Measurements from ENCODE around the gene FAR1. TPM values are rescaled to one million over a fixed set of nuclear protein-coding genes. Genes with fewer than 3 reads are reported as not detected.

The FAR1 gene
- polyA plus RNA-seq, 1 of the 3 experiments (the other 2 are of a cell fraction): 29.0 TPM

DNA sequence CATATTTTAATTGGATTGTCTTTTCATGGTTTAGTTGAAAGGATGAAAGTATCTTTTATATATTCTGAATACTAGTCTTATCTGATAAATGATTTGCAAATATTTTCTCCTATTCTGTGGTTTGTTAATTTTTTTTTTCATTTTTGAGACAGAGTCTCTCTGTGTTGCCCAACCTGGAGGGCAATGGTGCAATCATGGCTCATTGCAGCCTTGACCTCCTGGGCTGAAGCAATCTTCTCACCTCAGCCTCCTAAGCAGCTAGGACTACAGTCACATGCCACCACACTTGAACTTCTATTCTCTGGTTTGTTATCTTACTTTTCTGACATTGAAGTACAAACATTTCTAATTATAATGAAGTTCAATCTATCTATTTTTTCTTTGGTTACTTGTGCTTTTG is 30.0 kb upstream of the FAR1 start (continued):
- TF ChIP-seq PBX3 (IDR thresholded peaks at IDR 0.05) (no peak), NFIC (IDR thresholded peaks at IDR 0.05; ENCODE audit: borderline replicate concordance) (no peak), POLR2AphosphoS5 (IDR thresholded peaks at IDR 0.05; ENCODE audit: low read depth, low read length) (no peak), GATA2 (CRISPR knock-in tag; IDR thresholded peaks at IDR 0.05) (no peak), YY1 (IDR thresholded peaks at IDR 0.05; ENCODE audit: low read depth) (no peak), FOXJ3 (CRISPR knock-in tag; IDR thresholded peaks at IDR 0.05) (no peak), NRF1 (IDR thresholded peaks at IDR 0.05; ENCODE audit: low read depth, low read length) (no peak)
- TF ChIP-seq, protein P1, sequence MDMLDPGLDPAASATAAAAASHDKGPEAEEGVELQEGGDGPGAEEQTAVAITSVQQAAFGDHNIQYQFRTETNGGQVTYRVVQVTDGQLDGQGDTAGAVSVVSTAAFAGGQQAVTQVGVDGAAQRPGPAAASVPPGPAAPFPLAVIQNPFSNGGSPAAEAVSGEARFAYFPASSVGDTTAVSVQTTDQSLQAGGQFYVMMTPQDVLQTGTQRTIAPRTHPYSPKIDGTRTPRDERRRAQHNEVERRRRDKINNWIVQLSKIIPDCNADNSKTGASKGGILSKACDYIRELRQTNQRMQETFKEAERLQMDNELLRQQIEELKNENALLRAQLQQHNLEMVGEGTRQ (IDR thresholded peaks at IDR 0.05; ENCODE audit: borderline replicate concordance, low read depth, low read length): no peak

GRCh38 chr11:13644997-13645687 is 23.3 kb upstream of the FAR1 start:
- H4K20me1 ChIP-seq (ENCODE audit: insufficient read depth): no peaks in the 10 kb centered on the region
- H3K36me3 ChIP-seq (replicated peaks in 1 of 2; ENCODE audit: control insufficient read depth in 1 of 2, insufficient read depth in 2 of 2, low read length in 1 of 2): no peaks in the 10 kb centered on the region
- no peaks in the 10 kb centered on the region for H3K79me2 ChIP-seq (ENCODE audit: insufficient read depth)
- ChIA-PET CTCF (interaction anchor here (0.6 kb wide), 1 partner anchor 540 kb away, joined by 3 read pairs; no protein-coding TSS in a partner anchor), POLR2A (no interaction called here)
- H2AFZ ChIP-seq (ENCODE audit: low read depth): no peak overlapping the region
- no peaks in the 10 kb centered on the region for H3K9me3 ChIP-seq
- no peaks in the 10 kb centered on the region for H3K27me3 ChIP-seq (ENCODE audit: insufficient read depth)
- H3K4me3 ChIP-seq (ENCODE audit: low read depth in 2 of 2, low read length in 1 of 2): no peak overlapping the region
- WGBS (ENCODE audit: low lambda C conversion rate): 37% methylated on average over 7 of the region's 7 CpGs
- no peak overlapping the region for H3K4me2 ChIP-seq
- no peaks in the 10 kb centered on the region for H3F3A ChIP-seq (replicated peaks; ENCODE audit: insufficient read depth)
- H3K9ac ChIP-seq: no peak overlapping the region
- no peaks in the 10 kb centered on the region for H3K9me2 ChIP-seq
- no peaks in the 10 kb centered on the region for H3K4me1 ChIP-seq (ENCODE audit: control insufficient read depth in 1 of 2, insufficient read depth in 2 of 2, low read depth in 1 of 2, low read length in 1 of 2)
- DNase-seq: no peak
- H3K27ac ChIP-seq (ENCODE audit: low read depth in 2 of 2, low read length in 1 of 2): no peak overlapping the region
- no peak for TF ChIP-seq REST (IDR thresholded peaks at IDR 0.05; ENCODE audit: low read depth, low read length)
- TF ChIP-seq, protein P2, sequence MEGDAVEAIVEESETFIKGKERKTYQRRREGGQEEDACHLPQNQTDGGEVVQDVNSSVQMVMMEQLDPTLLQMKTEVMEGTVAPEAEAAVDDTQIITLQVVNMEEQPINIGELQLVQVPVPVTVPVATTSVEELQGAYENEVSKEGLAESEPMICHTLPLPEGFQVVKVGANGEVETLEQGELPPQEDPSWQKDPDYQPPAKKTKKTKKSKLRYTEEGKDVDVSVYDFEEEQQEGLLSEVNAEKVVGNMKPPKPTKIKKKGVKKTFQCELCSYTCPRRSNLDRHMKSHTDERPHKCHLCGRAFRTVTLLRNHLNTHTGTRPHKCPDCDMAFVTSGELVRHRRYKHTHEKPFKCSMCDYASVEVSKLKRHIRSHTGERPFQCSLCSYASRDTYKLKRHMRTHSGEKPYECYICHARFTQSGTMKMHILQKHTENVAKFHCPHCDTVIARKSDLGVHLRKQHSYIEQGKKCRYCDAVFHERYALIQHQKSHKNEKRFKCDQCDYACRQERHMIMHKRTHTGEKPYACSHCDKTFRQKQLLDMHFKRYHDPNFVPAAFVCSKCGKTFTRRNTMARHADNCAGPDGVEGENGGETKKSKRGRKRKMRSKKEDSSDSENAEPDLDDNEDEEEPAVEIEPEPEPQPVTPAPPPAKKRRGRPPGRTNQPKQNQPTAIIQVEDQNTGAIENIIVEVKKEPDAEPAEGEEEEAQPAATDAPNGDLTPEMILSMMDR (IDR thresholded peaks at IDR 0.05): no peak
- no peak for TF ChIP-seq NRF1 (IDR thresholded peaks at IDR 0.05; ENCODE audit: low read depth, low read length)
- TF ChIP-seq RFX5 (IDR thresholded peaks at IDR 0.05; ENCODE audit: low read length): no peak
- TF ChIP-seq GATA2 (CRISPR knock-in tag; IDR thresholded peaks at IDR 0.05): no peak
- no peak for TF ChIP-seq TCF12 (IDR thresholded peaks at IDR 0.05)
- TF ChIP-seq TAF1 (IDR thresholded peaks at IDR 0.05; ENCODE audit: borderline replicate concordance, low read depth, low read length): no peak
- TF ChIP-seq POLR2AphosphoS5 (IDR thresholded peaks at IDR 0.05; ENCODE audit: low read depth, low read length): no peak
- no peak for TF ChIP-seq RCOR1 (IDR thresholded peaks at IDR 0.05; ENCODE audit: low read length)
- TF ChIP-seq IRF3 (IDR thresholded peaks at IDR 0.05; ENCODE audit: low read depth, low read length): no peak
- TF ChIP-seq FOSL2 (IDR thresholded peaks at IDR 0.05; ENCODE audit: borderline replicate concordance, low read depth): no peak
- no peak for TF ChIP-seq SMC3 (IDR thresholded peaks at IDR 0.05; ENCODE audit: low read depth, low read length)
- no peak for TF ChIP-seq GABPA (IDR thresholded peaks at IDR 0.05; ENCODE audit: low read depth)
- TF ChIP-seq, protein P3, sequence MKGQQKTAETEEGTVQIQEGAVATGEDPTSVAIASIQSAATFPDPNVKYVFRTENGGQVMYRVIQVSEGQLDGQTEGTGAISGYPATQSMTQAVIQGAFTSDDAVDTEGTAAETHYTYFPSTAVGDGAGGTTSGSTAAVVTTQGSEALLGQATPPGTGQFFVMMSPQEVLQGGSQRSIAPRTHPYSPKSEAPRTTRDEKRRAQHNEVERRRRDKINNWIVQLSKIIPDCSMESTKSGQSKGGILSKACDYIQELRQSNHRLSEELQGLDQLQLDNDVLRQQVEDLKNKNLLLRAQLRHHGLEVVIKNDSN (IDR thresholded peaks at IDR 0.05; ENCODE audit: borderline replicate concordance, low read depth): no peak
- TF ChIP-seq, protein P4, sequence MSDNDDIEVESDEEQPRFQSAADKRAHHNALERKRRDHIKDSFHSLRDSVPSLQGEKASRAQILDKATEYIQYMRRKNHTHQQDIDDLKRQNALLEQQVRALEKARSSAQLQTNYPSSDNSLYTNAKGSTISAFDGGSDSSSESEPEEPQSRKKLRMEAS (IDR thresholded peaks at IDR 0.05; ENCODE audit: low read depth): no peak
- TF ChIP-seq SIN3A (IDR thresholded peaks at IDR 0.05; ENCODE audit: borderline replicate concordance, low read depth, low read length): no peak
- no peak for TF ChIP-seq FOXJ3 (CRISPR knock-in tag; IDR thresholded peaks at IDR 0.05)

Measured in SK-N-SH (cell line).